ENCODE data around the gene PRXL2C. TPM values are rescaled to one million over a fixed set of nuclear protein-coding genes. Genes with fewer than 3 reads are reported as not detected.

The PRXL2C gene
- total RNA-seq (2022; extraction: Qiagen RNA extraction; ENCODE audit: low read depth), result 13.6 to 16.5 TPM (median 15.6 TPM) in 5 replicates

GRCh38 chr9:96655198-96655851, at the start of gene PRXL2C:
PRXL2C (minus strand) TSS chr9:96655317; CDS start chr9:96655281, 36 bp downstream.

GRCh38 chr9:96619491-96620180, 35.5 kb downstream of the PRXL2C start, which contains the start of gene CDC14B:
CDC14B (minus strand) TSS chr9:96619843; CDS start chr9:96619378, 465 bp downstream.

Other genes with a start within 250 kb of the PRXL2C start
- 3.3 to 7.3 TPM (median 6.4 TPM) in 5 replicates for gene ZNF367, start 236.9 kb downstream of the PRXL2C start, total RNA-seq (2022; extraction: Qiagen RNA extraction; ENCODE audit: low read depth)
- 17.3 to 20.9 TPM (median 18.9 TPM) in 5 replicates for gene HABP4, start 205.1 kb downstream of the PRXL2C start, total RNA-seq (2022; extraction: Qiagen RNA extraction; ENCODE audit: low read depth)
- gene CDC14B, start 35.5 kb downstream of the PRXL2C start, total RNA-seq (2022; extraction: Qiagen RNA extraction; ENCODE audit: low read depth), result 6.8 to 11.6 TPM (median 11.4 TPM) in 5 replicates
- 2.9 to 6.3 TPM (median 4.7 TPM) in 5 replicates for gene ZNF510, start 122.8 kb upstream of the PRXL2C start, total RNA-seq (2022; extraction: Qiagen RNA extraction; ENCODE audit: low read depth)
- 1.1 to 1.8 TPM (median 1.6 TPM) in 5 replicates for gene ZNF782, start 199.2 kb upstream of the PRXL2C start, total RNA-seq (2022; extraction: Qiagen RNA extraction; ENCODE audit: low read depth)

Data from A549 treated with RU486 at 1 μM for 4 hours (cell line).